CD4-positive, alpha-beta T cell (primary cell): Measurements from ENCODE around the gene CDH6. TPM values are rescaled to one million over a fixed set of nuclear protein-coding genes. Genes with fewer than 3 reads are reported as not detected.

Experiments used
- ATAC-seq: fragments of 200-7000 bp; cut with Tn5 transposase; one replicate; pipeline ENCODE4 v1.10.0; 2022; ENCODE audit warnings: mild to moderate bottlenecking; ENCODE audit not compliant: poor library complexity
- CTCF ChIA-PET: fragments of 350-600 bp; sonication (Branson Sonifier 250); formaldehyde crosslinking; loops from one replicate; lab custom pipeline; 2021; ENCODE audit warnings: antibody characterized with exemption, inconsistent platforms; lab: Charles Lee
- POLR2A ChIA-PET: fragments of 350-600 bp; sonication (Branson Sonifier 250); formaldehyde crosslinking; loops from one replicate; lab custom pipeline; 2021; ENCODE audit warnings: antibody characterized with exemption, inconsistent platforms; lab: Charles Lee
- DNase-seq, 14 experiments: peaks; one replicate each; pipeline ENCODE4 v3.0.0-alpha.2; 2013 to 2020; ENCODE audit warnings: mixed read lengths in 2 of 14
- H3K27ac ChIP-seq, 2 donors: one replicate each; pipeline versions ENCODE4 v1.5.1 to v1.7.0; 2013; ENCODE audit warnings: low read length in 2 of 2, low read depth in 1 of 2, mild to moderate bottlenecking in 1 of 2
- H3K27me3 ChIP-seq, 2 experiments: 1 replicate in 1 of 2; 2 replicates in 1 of 2; pipeline versions ENCODE4 v1.6.1 to v1.7.0; 2013; ENCODE audit warnings: low read length in 2 of 2, control low read depth in 1 of 2, mild to moderate bottlenecking in 1 of 2, moderate library complexity in 1 of 2; ENCODE audit not compliant: insufficient read depth in 2 of 2, control insufficient read depth in 1 of 2
- H3K36me3 ChIP-seq: one replicate; pipeline ENCODE4 v1.6.1; 2013; ENCODE audit warnings: low read length, control low read depth; ENCODE audit not compliant: insufficient read depth
- H3K4me1 ChIP-seq: one replicate; pipeline ENCODE4 v1.6.1; 2013; ENCODE audit warnings: low read length, control low read depth; ENCODE audit not compliant: insufficient read depth
- H3K4me3 ChIP-seq: one replicate; pipeline ENCODE4 v1.5.1; 2013; ENCODE audit warnings: mild to moderate bottlenecking, low read length, moderate library complexity
- H3K9me3 ChIP-seq, 2 experiments: 1 replicate in 1 of 2; 2 replicates in 1 of 2; pipeline versions ENCODE4 v1.6.1 to v1.7.0; 2013; ENCODE audit warnings: low read length in 2 of 2, mild to moderate bottlenecking in 2 of 2, control low read depth in 1 of 2, moderate library complexity in 1 of 2; ENCODE audit not compliant: control insufficient read depth in 1 of 2, insufficient read depth in 1 of 2
- H3K27ac Mint-ChIP-seq: one replicate; pipeline ENCODE4 v1.8.0; 2020; ENCODE audit warnings: mixed read lengths
- H3K27me3 Mint-ChIP-seq: one replicate; pipeline ENCODE4 v1.8.0; 2021; ENCODE audit warnings: mixed read lengths
- H3K36me3 Mint-ChIP-seq: one replicate; pipeline ENCODE4 v1.8.0; 2021; ENCODE audit warnings: low read depth, mixed read lengths
- H3K4me1 Mint-ChIP-seq: one replicate; pipeline ENCODE4 v1.8.0; 2021; ENCODE audit warnings: low read depth, mixed read lengths
- H3K4me3 Mint-ChIP-seq: one replicate; pipeline ENCODE4 v1.8.0; 2020; ENCODE audit warnings: mild to moderate bottlenecking, mixed read lengths
- H3K9me3 Mint-ChIP-seq: one replicate; pipeline ENCODE4 v1.8.0; 2020; ENCODE audit warnings: mixed read lengths
- intact Hi-C, 2 experiments: fragments of 100-400 bp; cut with DNase I in 1 of 2; cut with micrococcal nuclease in 1 of 2; formaldehyde crosslinking; loops; one replicate each; pipeline versions ENCODE4 v1.15.1 to v1.9.0; 2023 to 2025; cut with DNase I, micrococcal nuclease
- total RNA-seq, 174 experiments: library from RNA in 2 of 174; stranded (reverse) in 2 of 174; gene quantifications; one replicate each; pipeline ENCODE4 v1.2.3 and lab custom pipeline; 2021 to 2026
- TF ChIP-seq, protein P1 (sequence below): fragments of 200-600 bp; IDR thresholded peaks from one replicate; pipeline ENCODE4 v1.8.0; 2022; ENCODE audit warnings: antibody characterized with exemption, mild to moderate bottlenecking

Gene CDH6
- total RNA-seq, 2 experiments from 2014 or later: not detected

DNA sequence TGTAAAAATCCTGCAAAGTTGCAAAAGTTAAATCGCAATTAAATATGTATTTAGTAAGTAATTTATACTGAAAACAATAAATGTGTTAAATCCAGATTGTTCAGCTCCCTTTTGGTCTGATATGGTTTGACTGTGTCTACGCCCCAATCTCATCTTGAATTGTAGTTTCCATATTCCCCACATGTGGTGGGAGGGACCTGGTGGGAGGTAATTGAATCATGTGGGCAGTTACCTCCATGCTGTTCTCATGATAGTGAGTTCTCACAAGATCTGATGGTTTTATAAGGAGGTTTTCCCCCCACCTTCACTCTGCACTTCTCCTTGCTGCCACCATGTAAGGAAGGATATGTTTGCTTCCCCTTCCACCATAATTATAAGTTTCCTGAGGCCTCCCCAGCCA is 140.0 kb downstream of the CDH6 start:
- CTCF ChIA-PET: no interaction called here
- no peaks in the 10 kb centered on the region for H3K4me1 Mint-ChIP-seq
- intact Hi-C loops: no loop called here

DNA sequence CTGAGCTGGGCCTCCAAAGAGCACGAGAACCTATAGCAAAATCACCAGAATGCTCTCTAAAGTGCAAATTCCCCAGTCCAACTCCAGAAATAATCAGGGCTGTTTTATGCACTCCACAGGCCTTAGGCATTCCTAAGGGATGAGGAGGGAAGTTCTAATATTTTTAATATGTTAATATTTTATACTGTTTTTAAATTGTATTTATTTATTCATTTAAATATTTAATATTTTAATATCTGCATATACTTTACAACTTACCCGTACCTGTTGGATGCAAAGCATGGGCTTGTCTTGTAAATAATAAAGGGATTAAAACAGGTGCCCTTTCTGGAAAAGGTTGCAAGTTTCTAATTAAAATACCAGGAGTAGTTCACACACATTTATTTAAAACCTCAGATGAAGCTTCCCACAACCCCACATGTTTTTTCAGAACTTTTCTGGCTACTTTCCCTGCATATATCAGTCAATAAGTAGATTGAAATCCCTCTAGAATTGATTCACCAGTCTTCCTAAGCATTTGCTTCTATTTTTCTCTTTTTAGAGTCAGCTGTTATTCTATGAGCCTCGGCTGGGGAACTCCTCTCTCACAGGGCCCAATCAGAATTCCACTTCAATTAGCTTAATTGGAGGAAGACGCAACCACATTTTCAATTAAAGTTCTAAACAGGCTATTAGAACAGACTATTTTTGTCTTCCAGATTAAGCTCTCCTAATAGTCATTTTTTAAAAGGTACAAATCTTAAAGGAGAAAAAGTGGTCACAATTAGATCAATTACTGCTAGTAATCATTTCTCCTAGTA is 140.8 kb downstream of the CDH6 start:
- H3K36me3 ChIP-seq: no peaks in the 10 kb centered on the region
- H3K27me3 Mint-ChIP-seq: no peaks in the 10 kb centered on the region
- H3K36me3 Mint-ChIP-seq: no peaks in the 10 kb centered on the region
- CTCF ChIA-PET: no interaction called here
- no peak for DNase-seq
- H3K9me3 Mint-ChIP-seq: no peaks in the 10 kb centered on the region
- TF ChIP-seq, protein P1, sequence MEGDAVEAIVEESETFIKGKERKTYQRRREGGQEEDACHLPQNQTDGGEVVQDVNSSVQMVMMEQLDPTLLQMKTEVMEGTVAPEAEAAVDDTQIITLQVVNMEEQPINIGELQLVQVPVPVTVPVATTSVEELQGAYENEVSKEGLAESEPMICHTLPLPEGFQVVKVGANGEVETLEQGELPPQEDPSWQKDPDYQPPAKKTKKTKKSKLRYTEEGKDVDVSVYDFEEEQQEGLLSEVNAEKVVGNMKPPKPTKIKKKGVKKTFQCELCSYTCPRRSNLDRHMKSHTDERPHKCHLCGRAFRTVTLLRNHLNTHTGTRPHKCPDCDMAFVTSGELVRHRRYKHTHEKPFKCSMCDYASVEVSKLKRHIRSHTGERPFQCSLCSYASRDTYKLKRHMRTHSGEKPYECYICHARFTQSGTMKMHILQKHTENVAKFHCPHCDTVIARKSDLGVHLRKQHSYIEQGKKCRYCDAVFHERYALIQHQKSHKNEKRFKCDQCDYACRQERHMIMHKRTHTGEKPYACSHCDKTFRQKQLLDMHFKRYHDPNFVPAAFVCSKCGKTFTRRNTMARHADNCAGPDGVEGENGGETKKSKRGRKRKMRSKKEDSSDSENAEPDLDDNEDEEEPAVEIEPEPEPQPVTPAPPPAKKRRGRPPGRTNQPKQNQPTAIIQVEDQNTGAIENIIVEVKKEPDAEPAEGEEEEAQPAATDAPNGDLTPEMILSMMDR: no peak
- H3K4me1 ChIP-seq: no peaks in the 10 kb centered on the region
- H3K4me3 Mint-ChIP-seq: no peak overlapping the region
- POLR2A ChIA-PET: no interaction called here
- H3K27ac Mint-ChIP-seq: no peak overlapping the region
- peaks cover 0 to 4% of the 10 kb centered on the region in 2 experiments for H3K27me3 ChIP-seq
- no peaks in the 10 kb centered on the region for H3K4me1 Mint-ChIP-seq
- H3K9me3 ChIP-seq: no peaks in the 10 kb centered on the region
- no peak overlapping the region for H3K27ac ChIP-seq
- no peak overlapping the region for H3K4me3 ChIP-seq
- no peak for ATAC-seq
- intact Hi-C loops: no loop called here

More for the DNA sequence above, 140.0 kb downstream of the CDH6 start:
- no peaks in the 10 kb centered on the region for H3K36me3 ChIP-seq
- TF ChIP-seq, protein P1: no peak
- Mint-ChIP-seq H3K4me3 (no peak overlapping the region), H3K36me3 (no peaks in the 10 kb centered on the region), H3K27ac (no peak overlapping the region), H3K9me3 (no peaks in the 10 kb centered on the region), H3K27me3 (no peaks in the 10 kb centered on the region)
- ATAC-seq: no peak
- H3K27ac ChIP-seq: no peak overlapping the region
- POLR2A ChIA-PET: no interaction called here
- no peak overlapping the region for H3K4me3 ChIP-seq
- DNase-seq: no peak
- H3K4me1 ChIP-seq: no peaks in the 10 kb centered on the region
- H3K9me3 ChIP-seq: no peaks in the 10 kb centered on the region
- H3K27me3 ChIP-seq: peaks cover 0 to 4% of the 10 kb centered on the region in 2 experiments

DNA sequence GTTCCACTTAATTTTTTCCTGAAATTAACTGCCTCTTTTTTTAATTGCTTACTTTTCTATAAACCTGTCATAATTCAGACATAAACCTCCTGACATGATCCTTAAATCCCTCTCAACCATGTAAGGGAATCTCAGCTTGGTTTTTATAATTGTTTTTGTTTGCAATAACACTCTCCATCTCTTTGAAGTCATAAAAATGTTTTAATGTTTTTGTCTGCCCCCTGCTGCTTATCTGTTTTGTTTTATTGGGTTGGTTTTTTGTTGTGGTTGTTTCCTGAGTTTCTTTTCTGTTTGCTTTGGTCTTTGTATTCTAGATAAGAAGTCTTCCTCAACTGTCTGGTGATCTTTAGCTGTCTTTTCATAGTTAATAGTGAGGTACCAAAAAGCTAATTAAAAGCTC is 142.0 kb downstream of the CDH6 start:
- intact Hi-C loops: no loop called here
- no peak overlapping the region for H3K4me3 ChIP-seq
- TF ChIP-seq, protein P1: no peak
- Mint-ChIP-seq H3K27ac (no peak overlapping the region), H3K27me3 (no peaks in the 10 kb centered on the region), H3K36me3 (no peaks in the 10 kb centered on the region), H3K9me3 (no peaks in the 10 kb centered on the region), H3K4me3 (no peak overlapping the region), H3K4me1 (no peaks in the 10 kb centered on the region)
- no peaks in the 10 kb centered on the region for H3K9me3 ChIP-seq
- ATAC-seq (no peak), DNase-seq (no peak)
- no peaks in the 10 kb centered on the region for H3K4me1 ChIP-seq
- ChIA-PET CTCF (no interaction called here), POLR2A (no interaction called here)
- peaks cover 0 to 4% of the 10 kb centered on the region in 2 experiments for H3K27me3 ChIP-seq
- H3K36me3 ChIP-seq: no peaks in the 10 kb centered on the region
- H3K27ac ChIP-seq: no peak overlapping the region
